K562 (cell line): Measurements from ENCODE around the gene ITGA11. TPM values are rescaled to one million over a fixed set of nuclear protein-coding genes. Genes with fewer than 3 reads are reported as not detected.

Experiments used
- COPS2 ChIP-seq: fragments of 450-650 bp; conservative IDR thresholded peaks from 2 replicates; pipeline ENCODE4 v1.6.1; 2016; ENCODE audit warnings: mild to moderate bottlenecking, moderate library complexity
- KLF16 ChIP-seq: IDR thresholded peaks from 2 replicates; pipeline ENCODE4 v1.6.1; 2016; ENCODE audit warnings: antibody characterized with exemption
- KLF6 ChIP-seq: fragments of 250-450 bp; sonication (Bioruptor Pico); IDR thresholded peaks from 2 replicates; pipeline ENCODE4 v1.4.0; 2020; ENCODE audit warnings: mild to moderate bottlenecking, moderate library complexity, borderline replicate concordance
- MEF2A ChIP-seq: IDR thresholded peaks from 2 replicates; pipeline ENCODE4 v1.6.1; 2011; ENCODE audit warnings: low read depth, mild to moderate bottlenecking, low read length, moderate library complexity; ENCODE audit not compliant: control insufficient read depth
- MEF2D ChIP-seq: conservative IDR thresholded peaks from 2 replicates; pipeline ENCODE4 v1.6.1; 2016; ENCODE audit warnings: low read depth, missing genetic modification characterization, missing compliant biosample characterization
- MIER1 ChIP-seq: fragments of 450-650 bp; IDR thresholded peaks from 2 replicates; pipeline ENCODE4 v1.6.1; 2016; ENCODE audit warnings: antibody characterized with exemption, mild to moderate bottlenecking, low read depth
- NCOR1 ChIP-seq: fragments of 450-650 bp; IDR thresholded peaks from 2 replicates; pipeline ENCODE4 v1.6.1; 2016; ENCODE audit warnings: mild to moderate bottlenecking, moderate library complexity
- POLR2A ChIP-seq: fragments of 450-650 bp; conservative IDR thresholded peaks from 2 replicates; pipeline ENCODE4 v1.6.1; 2016
- PREB ChIP-seq: sonication (generic); formaldehyde crosslinking; IDR thresholded peaks from 2 replicates; pipeline ENCODE4 v1.8.1; 2023; ENCODE audit warnings: mild to moderate bottlenecking, missing genetic modification reagents
- SIN3B ChIP-seq: fragments of 450-650 bp; IDR thresholded peaks from 2 replicates; pipeline ENCODE4 v1.6.1; 2017; ENCODE audit warnings: low read depth, mild to moderate bottlenecking, moderate library complexity
- SRSF9 ChIP-seq: fragments of 200-400 bp; formaldehyde crosslinking; IDR thresholded peaks from 2 replicates; pipeline ENCODE4 v1.6.1; 2017; ENCODE audit warnings: low read depth, low read length, borderline replicate concordance
- ZNF146 ChIP-seq: IDR thresholded peaks from one replicate; pipeline ENCODE4 v1.6.1; 2018; ENCODE audit warnings: missing compliant biosample characterization; ENCODE audit not compliant: unreplicated experiment
- ZNF444 ChIP-seq: fragments of 250-450 bp; sonication (Bioruptor Pico); IDR thresholded peaks from 2 replicates; pipeline ENCODE4 v1.4.0; 2020; ENCODE audit warnings: mild to moderate bottlenecking, moderate library complexity
- ZNF561 ChIP-seq: fragments of 450-650 bp; formaldehyde crosslinking; conservative IDR thresholded peaks from 2 replicates; pipeline ENCODE4 v1.4.0; 2020; ENCODE audit warnings: mild to moderate bottlenecking, moderate library complexity
- ZNF76 ChIP-seq: fragments of 250-450 bp; sonication (Bioruptor Pico); IDR thresholded peaks from 2 replicates; pipeline ENCODE4 v1.4.0; 2020; ENCODE audit warnings: mild to moderate bottlenecking, moderate library complexity, borderline replicate concordance
- ZNF780A ChIP-seq: fragments of 250-450 bp; sonication (Bioruptor Pico); IDR thresholded peaks from 2 replicates; pipeline ENCODE4 v1.5.0; 2021; ENCODE audit warnings: mild to moderate bottlenecking
- polyA plus RNA-seq, 8 experiments: library from polyadenylated mRNA; depleted of rRNA in 4 of 8; stranded (reverse) in 5 of 8; unstranded in 3 of 8; fragments of >200 nt; fragmentation: Nextera tagmentation in 2 of 8; fragmentation: Illumina TruSeq in 1 of 8; extraction: Ambion mirVana in 2 of 8; extraction: Trizol in 1 of 8; gene quantifications; 2 replicates each; pipeline versions ENCODE4 v1.2.1 to v1.2.3, GENCODE V29; 2011 to 2014; ENCODE audit warnings: inconsistent platforms in 1 of 8, missing spikeins in 1 of 8
- total RNA-seq, 7 experiments: library from RNA; depleted of rRNA in 6 of 7; stranded (reverse); fragments of >200 nt in 6 of 7; fragmentation: Illumina TruSeq in 2 of 7; extraction: Trizol in 2 of 7; gene quantifications; 2 replicates each; pipeline versions ENCODE4 v1.2.1 to v1.2.3, GENCODE V29; 2011 to 2021; ENCODE audit warnings: low replicate concordance in 1 of 7
- TF ChIP-seq, protein P1 (sequence below): sonication (generic); formaldehyde crosslinking; IDR thresholded peaks from 2 replicates; pipeline ENCODE4 v1.8.1; 2023; ENCODE audit warnings: mild to moderate bottlenecking, missing genetic modification reagents, moderate library complexity
- TF ChIP-seq, protein P2 (sequence below): sonication (generic); formaldehyde crosslinking; IDR thresholded peaks from 2 replicates; pipeline ENCODE4 v1.8.0; 2022; ENCODE audit warnings: mild to moderate bottlenecking, low read depth, missing genetic modification reagents

Gene ITGA11
- total and polyA plus RNA-seq, 9 of the 15 experiments (the other 6 are each of a cell fraction or from before 2014, with no cell fraction given): 0.01 TPM; not detected in 8

DNA sequence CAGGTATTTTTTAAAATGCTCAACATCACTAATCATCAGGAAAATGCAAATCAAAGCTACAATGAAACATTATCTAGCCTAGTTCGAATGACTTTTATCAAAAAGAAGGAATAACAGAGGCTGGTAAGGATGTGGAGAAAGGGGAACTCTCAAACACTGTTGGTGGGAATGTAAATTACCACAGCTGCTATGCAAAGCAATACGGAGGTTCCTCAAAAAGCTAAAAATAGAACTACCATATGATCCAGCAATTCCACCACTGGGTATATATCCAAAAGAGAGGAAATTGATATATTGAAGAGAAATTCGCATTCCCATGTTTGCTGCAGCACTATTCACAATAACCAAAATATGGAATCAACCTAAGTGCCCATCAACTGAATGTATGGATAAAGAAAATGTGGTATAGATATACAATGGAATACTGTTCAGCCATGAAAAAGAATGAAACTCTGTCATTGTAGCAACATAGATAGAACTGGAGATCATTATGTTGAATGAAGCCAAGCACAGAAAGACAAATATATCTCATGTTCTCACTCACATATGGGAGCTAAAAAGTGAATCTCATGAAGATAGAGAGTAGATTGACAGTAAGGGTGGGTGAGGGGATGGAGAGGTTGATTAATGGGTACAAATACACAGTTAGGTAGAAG is 182.8 kb downstream of the ITGA11 start (continued):
- no peak for TF ChIP-seq PREB
- no peak for TF ChIP-seq COPS2
- TF ChIP-seq SRSF9: no peak
- TF ChIP-seq SIN3B: no peak
- TF ChIP-seq ZNF561: no peak
- TF ChIP-seq, protein P1, sequence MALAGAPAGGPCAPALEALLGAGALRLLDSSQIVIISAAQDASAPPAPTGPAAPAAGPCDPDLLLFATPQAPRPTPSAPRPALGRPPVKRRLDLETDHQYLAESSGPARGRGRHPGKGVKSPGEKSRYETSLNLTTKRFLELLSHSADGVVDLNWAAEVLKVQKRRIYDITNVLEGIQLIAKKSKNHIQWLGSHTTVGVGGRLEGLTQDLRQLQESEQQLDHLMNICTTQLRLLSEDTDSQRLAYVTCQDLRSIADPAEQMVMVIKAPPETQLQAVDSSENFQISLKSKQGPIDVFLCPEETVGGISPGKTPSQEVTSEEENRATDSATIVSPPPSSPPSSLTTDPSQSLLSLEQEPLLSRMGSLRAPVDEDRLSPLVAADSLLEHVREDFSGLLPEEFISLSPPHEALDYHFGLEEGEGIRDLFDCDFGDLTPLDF (CRISPR knock-in tag): no peak
- no peak for TF ChIP-seq ZNF444
- TF ChIP-seq ZNF76 (CRISPR knock-in tag): no peak
- 0 out of 2 replicates have a peak, but pooled peaks have one; percentile 51 for TF ChIP-seq MEF2A
- no peak for TF ChIP-seq KLF6 (CRISPR knock-in tag)
- TF ChIP-seq, protein P2, sequence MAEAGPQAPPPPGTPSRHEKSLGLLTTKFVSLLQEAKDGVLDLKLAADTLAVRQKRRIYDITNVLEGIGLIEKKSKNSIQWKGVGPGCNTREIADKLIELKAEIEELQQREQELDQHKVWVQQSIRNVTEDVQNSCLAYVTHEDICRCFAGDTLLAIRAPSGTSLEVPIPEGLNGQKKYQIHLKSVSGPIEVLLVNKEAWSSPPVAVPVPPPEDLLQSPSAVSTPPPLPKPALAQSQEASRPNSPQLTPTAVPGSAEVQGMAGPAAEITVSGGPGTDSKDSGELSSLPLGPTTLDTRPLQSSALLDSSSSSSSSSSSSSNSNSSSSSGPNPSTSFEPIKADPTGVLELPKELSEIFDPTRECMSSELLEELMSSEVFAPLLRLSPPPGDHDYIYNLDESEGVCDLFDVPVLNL (CRISPR knock-in tag): no peak
- peak; percentile 70; the same call in 1 of the 2 replicates for TF ChIP-seq MEF2D (tag)
- TF ChIP-seq MIER1: no peak
- TF ChIP-seq KLF16: no peak
- 0 out of 2 replicates have a peak, but pooled peaks have one; percentile 26 for TF ChIP-seq POLR2A
- TF ChIP-seq ZNF146 (CRISPR knock-in tag): peak; percentile 7
- no peak for TF ChIP-seq NCOR1
- TF ChIP-seq ZNF780A (CRISPR knock-in tag): no peak

Other genes with a start within 250 kb of the ITGA11 start
- gene CALML4, start 226.8 kb downstream of the ITGA11 start, total RNA-seq (2014; rRNA removed): 7.6 and 8.7 TPM in 2 replicates
- 15.5 and 19.8 TPM in 2 replicates for gene CALML4, start 226.8 kb downstream of the ITGA11 start, total RNA-seq (2014; rRNA removed; fragmentation: Illumina TruSeq; extraction: Trizol)
- gene CALML4, start 226.8 kb downstream of the ITGA11 start, total RNA-seq (2015; rRNA removed; fragmentation: Illumina TruSeq; extraction: Trizol): 16.7 and 17.4 TPM in 2 replicates
- 6.3 and 6.5 TPM in 2 replicates for gene CALML4, start 226.8 kb downstream of the ITGA11 start, total RNA-seq (2021)
- gene CALML4, start 226.8 kb downstream of the ITGA11 start, polyA plus RNA-seq (2011; rRNA removed): 16.9 and 18.2 TPM in 2 replicates
- gene CALML4, start 226.8 kb downstream of the ITGA11 start, polyA plus RNA-seq (2014; fragmentation: Illumina TruSeq; extraction: Trizol): 20.8 and 24.4 TPM in 2 replicates
- gene CALML4, start 226.8 kb downstream of the ITGA11 start, polyA plus RNA-seq (2014; fragmentation: Nextera tagmentation; extraction: Ambion mirVana): 1 to 10 TPM; 2.8 to 3.8 TPM
- 15.6 and 30.6 TPM in 2 replicates for gene CALML4, start 226.8 kb downstream of the ITGA11 start, polyA plus RNA-seq (2014; rRNA removed)
- gene CLN6, start 202.4 kb downstream of the ITGA11 start, total RNA-seq (2014; rRNA removed): 25.8 and 32.5 TPM in 2 replicates
- gene CLN6, start 202.4 kb downstream of the ITGA11 start, total RNA-seq (2014; rRNA removed; fragmentation: Illumina TruSeq; extraction: Trizol): 22.3 and 24.8 TPM in 2 replicates
- gene CLN6, start 202.4 kb downstream of the ITGA11 start, total RNA-seq (2015; rRNA removed; fragmentation: Illumina TruSeq; extraction: Trizol): 34.8 and 39.3 TPM in 2 replicates
- gene CLN6, start 202.4 kb downstream of the ITGA11 start, total RNA-seq (2021): 51.6 and 53.3 TPM in 2 replicates
- 46.0 and 47.3 TPM in 2 replicates for gene CLN6, start 202.4 kb downstream of the ITGA11 start, polyA plus RNA-seq (2011; rRNA removed)
- gene CLN6, start 202.4 kb downstream of the ITGA11 start, polyA plus RNA-seq (2014; fragmentation: Illumina TruSeq; extraction: Trizol): 42.6 and 49.8 TPM in 2 replicates
- gene CLN6, start 202.4 kb downstream of the ITGA11 start, polyA plus RNA-seq (2014; fragmentation: Nextera tagmentation; extraction: Ambion mirVana): under 1 TPM; 0.71 to 0.77 TPM
- gene CLN6, start 202.4 kb downstream of the ITGA11 start, polyA plus RNA-seq (2014; rRNA removed): 47.5 and 60.1 TPM in 2 replicates
- gene FEM1B, start 154.4 kb downstream of the ITGA11 start, total RNA-seq (2014; rRNA removed): 18.0 and 19.7 TPM in 2 replicates
- gene FEM1B, start 154.4 kb downstream of the ITGA11 start, total RNA-seq (2014; rRNA removed; fragmentation: Illumina TruSeq; extraction: Trizol): 35.3 and 40.3 TPM in 2 replicates
- gene FEM1B, start 154.4 kb downstream of the ITGA11 start, total RNA-seq (2015; rRNA removed; fragmentation: Illumina TruSeq; extraction: Trizol): 30.4 and 34.7 TPM in 2 replicates
- gene FEM1B, start 154.4 kb downstream of the ITGA11 start, total RNA-seq (2021): 32.2 and 42.1 TPM in 2 replicates
- gene FEM1B, start 154.4 kb downstream of the ITGA11 start, polyA plus RNA-seq (2011; rRNA removed): 58.3 and 61.6 TPM in 2 replicates
- 20.1 and 22.3 TPM in 2 replicates for gene FEM1B, start 154.4 kb downstream of the ITGA11 start, polyA plus RNA-seq (2014; fragmentation: Illumina TruSeq; extraction: Trizol)
- 1 to 10 TPM; 5.9 to 6.5 TPM for gene FEM1B, start 154.4 kb downstream of the ITGA11 start, polyA plus RNA-seq (2014; fragmentation: Nextera tagmentation; extraction: Ambion mirVana)
- 12.0 and 14.0 TPM in 2 replicates for gene FEM1B, start 154.4 kb downstream of the ITGA11 start, polyA plus RNA-seq (2014; rRNA removed)
- not detected in 2 replicates for gene CORO2B, start 146.8 kb upstream of the ITGA11 start, total RNA-seq (2014; rRNA removed)
- gene CORO2B, start 146.8 kb upstream of the ITGA11 start, total RNA-seq (2014; rRNA removed; fragmentation: Illumina TruSeq; extraction: Trizol): not detected in 2 replicates
- gene CORO2B, start 146.8 kb upstream of the ITGA11 start, total RNA-seq (2015; rRNA removed; fragmentation: Illumina TruSeq; extraction: Trizol): not detected in 2 replicates
- not detected in 2 replicates for gene CORO2B, start 146.8 kb upstream of the ITGA11 start, total RNA-seq (2021)
- not detected in 2 replicates for gene CORO2B, start 146.8 kb upstream of the ITGA11 start, polyA plus RNA-seq (2011; rRNA removed)
- not detected in 2 replicates for gene CORO2B, start 146.8 kb upstream of the ITGA11 start, polyA plus RNA-seq (2014; fragmentation: Illumina TruSeq; extraction: Trizol)
- gene CORO2B, start 146.8 kb upstream of the ITGA11 start, polyA plus RNA-seq (2014; fragmentation: Nextera tagmentation; extraction: Ambion mirVana): not detected
- gene CORO2B, start 146.8 kb upstream of the ITGA11 start, polyA plus RNA-seq (2014; rRNA removed): not detected in 2 replicates